ENCODE measurements around the gene NID1.
"Not testable (repeated sequence)": the region's sequence is repeated elsewhere in the genome, so short reads cannot be mapped to it uniquely, and the experiment has no call there.

NID1 gene

GRCh38 chr1:235930543-235930942 lies 134.3 kb downstream of the NID1 start:
- no peak for DNase-seq

DNA sequence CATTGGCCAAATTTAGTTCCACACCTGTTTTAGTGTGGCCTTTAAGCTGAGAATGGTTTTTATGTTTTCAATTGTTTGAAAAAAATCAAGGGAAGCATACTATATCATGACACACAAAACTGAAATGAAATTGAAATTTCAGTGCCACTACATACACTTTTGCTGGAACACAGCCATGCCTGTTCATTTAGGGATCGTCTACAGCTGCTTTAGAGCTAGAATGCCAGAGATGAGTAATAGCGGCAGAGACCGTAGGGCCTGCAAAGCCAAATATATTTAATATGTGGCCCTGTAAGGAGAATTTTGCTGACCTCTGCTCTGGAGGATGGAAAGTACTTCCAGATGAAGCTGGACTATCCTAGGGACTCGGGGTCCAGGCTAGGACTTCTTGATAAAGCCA lies 135.7 kb downstream of the NID1 start:
- no peak for DNase-seq

DNA sequence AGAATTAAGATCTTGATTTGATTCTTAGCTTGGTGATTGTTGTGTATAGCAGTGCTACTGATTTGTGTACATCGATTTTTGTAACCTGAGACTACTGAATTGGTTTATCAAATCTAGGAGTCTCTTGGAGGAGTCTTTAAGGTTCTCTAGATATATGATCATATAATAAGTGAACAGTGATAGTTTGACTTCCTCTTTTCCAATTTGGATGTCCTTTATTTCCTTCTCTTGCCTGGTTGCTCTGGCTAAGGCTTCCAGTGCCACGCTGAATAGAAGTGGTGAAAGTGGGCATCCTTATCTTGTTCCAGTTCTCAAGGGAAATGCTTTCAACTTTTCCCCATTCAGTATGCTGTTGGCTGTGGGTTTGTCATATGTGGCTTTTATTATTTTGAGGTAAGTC lies 136.7 kb downstream of the NID1 start:
- no peak for DNase-seq

DNA sequence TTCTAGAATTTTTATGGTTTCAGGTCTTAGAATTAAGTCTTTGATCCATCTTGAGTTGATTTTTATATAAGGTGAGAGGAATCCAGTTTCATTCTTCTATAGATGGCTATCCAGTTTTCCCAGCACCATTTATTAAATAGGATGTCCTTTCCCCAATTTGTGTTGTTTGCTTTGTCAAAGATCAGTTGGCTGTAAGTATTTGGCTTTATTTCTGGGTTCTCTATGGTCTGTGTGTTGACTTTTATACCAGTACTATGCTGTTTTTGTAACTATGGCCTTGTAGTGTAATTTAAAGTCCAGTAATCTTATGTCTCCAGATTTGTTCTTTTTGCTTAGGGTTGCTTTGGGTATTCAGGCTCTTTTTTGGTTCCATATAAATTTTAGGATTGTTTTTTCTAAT lies 137.3 kb downstream of the NID1 start:
- not testable (repeated sequence) for DNase-seq
